Activated CD4-positive, CD25-positive, alpha-beta regulatory T cell treated with anti-CD3 and anti-CD28 coated beads, Interleukin-2, amount 50 U/mL, for 72 hours (primary cell): ENCODE data around the gene ADAMTSL1.

ENCODE experiments used
- DNase-seq: peaks from one replicate; pipeline ENCODE4 v3.0.0; 2021

ADAMTSL1 gene

DNA sequence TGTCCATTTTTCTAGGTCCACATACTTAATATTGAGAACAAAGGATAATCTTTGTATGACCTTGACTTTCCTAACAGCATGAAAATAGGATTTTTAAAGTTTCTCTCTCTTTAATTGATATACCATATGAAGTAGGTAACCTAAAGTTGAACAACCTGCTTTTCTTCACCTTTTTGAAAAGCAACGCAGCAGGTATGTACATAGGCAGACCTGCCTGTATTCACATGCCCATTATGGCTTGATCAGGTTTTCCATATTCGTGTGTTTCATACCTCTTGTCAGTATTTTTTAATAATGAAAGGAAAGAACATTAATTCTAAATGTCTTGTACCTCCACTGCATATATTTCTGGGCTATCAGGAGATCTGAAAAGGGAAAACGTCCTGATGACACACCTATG is 1.5 kb upstream of the ADAMTSL1 start:
- DNase-seq: no peak

DNA sequence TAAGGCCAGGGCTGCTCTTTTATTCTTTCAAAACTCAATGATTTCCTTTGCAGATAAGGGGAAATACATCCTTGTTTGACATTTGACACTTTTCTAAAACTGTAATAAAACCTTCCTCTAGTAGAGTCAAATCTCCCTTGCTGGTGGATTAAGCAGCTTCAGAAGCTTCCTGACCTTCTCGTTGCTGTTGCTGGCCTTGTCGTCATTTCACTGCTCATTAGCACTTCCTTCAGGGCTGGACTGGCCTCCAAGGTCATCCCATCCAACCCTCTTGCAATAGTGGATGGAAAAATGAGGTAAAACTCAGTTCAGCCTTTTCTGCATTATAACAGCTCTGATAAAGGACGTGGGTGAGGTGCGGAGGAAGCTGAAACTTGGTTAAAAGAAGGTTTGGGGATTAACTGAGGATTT is 1.1 kb upstream of the ADAMTSL1 start:
- no peak for DNase-seq

DNA sequence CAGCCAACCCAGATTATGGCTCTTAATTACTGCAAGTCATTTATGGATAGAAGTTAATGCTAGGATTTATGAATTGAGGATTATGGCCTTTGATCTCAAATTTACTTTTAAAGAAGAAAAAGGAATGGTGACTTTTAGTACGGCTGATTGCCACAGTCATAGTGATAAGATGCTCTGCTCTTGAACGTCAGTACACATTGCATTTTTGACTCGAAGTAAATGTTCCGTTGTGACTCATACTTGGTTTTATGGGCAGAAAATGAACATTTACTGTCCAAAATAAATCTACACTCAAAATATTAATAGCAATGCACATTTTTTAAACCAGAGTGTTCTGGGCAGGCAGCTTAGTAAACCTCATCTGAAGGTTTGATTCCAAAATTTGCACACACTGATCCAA is 830 bp downstream of the ADAMTSL1 start:
- DNase-seq: no peak

DNA sequence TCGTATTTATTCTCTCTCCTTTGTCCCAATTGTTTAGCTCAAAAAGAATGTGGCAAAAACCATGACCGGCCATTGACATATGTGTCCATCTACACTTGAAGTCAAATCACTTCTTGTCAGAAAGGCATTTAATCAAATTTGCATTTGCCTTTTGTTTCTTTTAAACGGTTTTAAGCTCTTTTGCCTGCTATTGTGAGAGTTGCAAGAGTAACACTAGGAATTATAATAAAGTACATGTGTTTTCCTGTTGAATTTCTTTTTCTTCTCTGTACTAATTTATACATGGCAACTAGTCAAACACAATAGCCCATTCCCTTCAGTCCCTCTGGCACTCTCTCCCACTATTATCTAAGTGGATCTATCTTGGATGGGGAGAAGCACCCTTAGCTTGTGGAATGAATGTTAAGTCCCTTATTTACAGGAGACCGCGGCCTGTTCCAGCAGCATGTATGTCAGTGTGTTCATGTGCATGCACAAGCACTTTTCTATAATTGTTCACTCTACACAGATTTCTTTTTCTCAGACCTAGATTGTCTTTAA is 3.2 kb downstream of the ADAMTSL1 start:
- no peak for DNase-seq

DNA sequence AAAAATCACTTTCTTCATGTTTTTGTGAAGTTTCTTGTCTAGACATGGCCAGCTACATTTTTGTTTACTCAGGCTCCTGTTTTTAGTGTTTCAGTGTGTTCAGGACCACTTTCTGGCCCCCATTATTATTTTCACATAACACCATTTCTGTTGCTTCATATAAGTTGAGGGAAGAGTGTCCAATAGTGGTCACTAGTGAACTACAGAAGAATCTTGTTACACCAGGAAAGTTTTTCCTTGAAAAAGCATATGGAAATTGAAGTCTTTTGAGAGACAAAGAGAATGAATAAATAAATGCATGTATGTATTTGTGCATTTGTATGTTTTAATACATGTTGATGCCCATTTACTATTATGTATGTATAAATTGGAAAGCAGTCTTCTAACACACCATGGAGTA is 3.8 kb downstream of the ADAMTSL1 start:
- DNase-seq: no peak

DNA sequence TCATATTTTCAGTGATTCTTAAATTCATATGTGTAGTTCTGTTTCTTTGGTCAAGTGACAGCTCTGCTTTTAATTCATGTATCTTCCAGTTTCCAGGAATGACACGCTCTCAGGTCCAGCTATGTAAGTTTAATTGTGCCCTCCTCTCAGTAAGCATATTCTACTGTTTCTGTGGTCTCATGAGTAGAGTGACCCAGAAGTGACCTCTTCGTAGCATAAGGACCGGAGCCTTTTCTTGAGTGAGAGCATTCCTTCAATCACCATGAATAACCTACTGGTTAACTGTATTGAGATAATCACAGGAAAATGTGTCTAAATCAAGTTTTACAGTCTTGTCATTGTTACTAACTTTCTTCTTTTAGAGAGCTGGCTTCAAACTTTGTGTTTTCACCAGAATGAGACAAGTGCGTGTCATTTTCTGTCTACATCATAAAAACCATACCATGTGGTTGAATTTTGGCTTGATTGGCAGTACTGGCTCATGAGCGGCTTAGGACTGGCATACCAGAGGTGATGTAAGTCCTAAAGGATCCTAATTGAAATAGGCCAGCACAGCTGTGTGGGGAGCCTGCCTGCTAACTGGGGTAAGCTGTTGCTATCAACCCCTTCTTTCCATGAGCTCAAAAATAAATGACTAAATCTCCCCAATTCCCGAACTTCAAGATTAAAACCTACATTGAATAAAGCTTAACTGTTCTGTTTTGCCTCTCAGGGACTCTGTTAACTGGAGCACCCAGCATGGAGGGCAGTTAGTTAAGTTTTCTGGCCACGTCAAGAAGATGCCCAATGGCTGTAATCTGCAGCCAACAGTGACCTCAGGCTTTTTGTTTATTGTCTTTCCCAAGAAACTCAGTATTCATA is 4.8 kb downstream of the ADAMTSL1 start:
- no peak for DNase-seq

DNA sequence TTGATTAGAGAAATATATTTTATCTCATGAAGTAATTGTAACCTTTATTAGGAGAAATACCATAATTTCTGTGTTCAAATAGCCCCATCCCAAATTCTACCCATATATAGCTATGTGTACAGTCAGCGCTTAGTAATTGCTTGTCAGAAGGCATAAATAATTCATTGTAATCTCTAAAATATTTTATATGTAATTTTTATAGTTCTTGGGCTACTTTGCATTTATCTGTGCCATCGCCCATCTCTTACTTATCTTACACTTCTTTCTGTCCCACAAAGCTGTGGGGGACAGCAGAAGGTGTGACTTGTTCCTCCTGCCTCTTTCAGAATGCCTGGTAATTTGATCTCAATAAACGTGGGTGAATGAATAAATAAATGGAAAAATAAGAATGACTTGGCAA is 5.5 kb downstream of the ADAMTSL1 start:
- DNase-seq: no peak

DNA sequence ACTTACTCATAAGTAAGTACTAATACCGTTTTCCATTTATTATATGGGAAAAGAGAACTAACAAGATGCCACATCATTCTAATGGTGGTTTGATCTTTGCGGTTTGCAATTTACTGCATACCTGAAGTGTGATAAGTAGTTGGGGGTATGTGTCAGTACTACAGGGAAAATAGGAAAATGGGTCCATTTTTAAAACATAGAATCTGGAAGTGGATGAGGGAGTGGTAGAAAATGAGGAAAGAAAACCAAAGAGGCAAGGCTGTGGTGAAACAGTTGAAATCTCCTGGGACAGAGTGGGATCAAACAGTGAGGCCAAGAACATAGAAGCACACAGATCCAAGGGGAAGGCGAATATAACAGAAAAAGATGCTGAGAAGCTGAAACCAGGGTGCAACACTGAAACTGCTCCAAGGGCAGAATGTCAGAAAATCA is 6.7 kb downstream of the ADAMTSL1 start:
- DNase-seq: no peak

DNA sequence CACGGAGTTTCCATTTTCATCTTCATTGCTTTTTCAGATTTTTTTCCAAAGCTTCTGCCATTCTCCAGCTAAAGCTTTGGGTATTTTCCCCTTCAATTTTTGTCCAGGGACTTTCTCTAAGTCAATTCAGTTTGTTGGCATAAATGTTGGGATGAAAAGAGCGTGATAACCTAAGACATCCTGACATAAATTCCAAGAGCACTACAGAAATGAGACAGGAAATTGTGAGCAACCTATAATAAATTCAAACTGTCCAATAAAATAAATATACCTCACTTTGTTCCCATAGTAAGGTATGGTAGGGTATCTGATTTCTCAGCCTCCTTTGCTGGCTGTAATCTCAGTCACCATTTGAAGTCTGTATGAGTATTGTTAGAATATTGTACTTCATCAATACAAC is 8.4 kb downstream of the ADAMTSL1 start:
- DNase-seq: no peak

DNA sequence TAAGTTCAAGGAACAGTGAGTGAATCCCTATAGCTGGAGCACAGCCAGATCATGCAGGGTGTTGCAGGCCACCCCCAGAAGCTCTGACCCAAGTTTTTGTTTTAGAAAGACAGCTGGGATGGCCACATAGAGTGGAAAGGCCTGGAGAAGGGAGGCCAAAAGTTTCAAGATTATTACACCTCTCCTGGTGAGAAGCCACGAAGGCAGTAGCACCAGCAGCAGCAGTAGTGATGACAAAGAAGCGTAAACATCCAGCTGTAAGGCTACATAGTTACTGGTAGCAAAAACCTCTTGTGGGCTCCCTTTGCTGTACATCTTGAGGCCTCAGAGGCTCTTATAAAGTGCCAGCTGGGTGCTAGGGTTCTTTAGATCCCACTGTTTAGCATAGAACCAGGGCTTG is 11.8 kb downstream of the ADAMTSL1 start:
- DNase-seq: no peak

DNA sequence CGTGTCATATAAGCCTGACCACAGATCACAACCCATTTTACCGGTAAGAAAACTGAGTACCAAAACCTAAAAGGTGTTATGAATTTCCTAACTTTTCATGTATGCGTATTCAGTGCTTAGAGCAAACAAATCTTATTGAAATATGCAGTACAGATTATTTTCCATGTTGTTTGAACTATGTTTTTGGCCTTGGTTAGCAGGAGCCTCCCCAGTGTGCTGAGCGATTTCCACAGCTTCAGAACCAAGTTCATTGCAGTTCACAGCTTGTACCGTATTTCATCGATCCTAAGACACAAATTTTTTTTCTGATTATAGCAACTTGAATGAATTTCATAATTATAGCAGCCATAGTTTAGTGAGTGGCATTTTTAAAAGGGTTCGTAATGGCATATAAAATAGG is 13.7 kb downstream of the ADAMTSL1 start:
- no peak for DNase-seq

DNA sequence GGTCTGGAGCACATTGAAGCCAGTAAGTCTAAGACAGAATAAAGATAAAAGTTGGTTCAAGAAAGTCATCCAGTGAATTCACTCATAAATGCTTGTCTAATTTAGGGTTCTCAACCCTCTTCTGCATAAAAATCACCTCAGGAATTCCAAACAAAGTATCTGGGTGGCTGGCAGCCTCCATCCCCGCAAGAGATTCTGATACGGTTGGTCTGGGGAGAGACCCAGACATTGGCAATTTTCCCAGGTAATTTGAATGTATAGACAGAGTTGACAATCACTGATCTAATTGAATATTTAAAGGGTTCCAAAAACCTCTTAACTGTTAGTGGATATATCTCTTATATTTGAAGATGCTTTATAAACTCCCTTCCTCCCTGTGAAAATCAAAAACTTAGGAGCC is 14.9 kb downstream of the ADAMTSL1 start:
- DNase-seq: no peak

DNA sequence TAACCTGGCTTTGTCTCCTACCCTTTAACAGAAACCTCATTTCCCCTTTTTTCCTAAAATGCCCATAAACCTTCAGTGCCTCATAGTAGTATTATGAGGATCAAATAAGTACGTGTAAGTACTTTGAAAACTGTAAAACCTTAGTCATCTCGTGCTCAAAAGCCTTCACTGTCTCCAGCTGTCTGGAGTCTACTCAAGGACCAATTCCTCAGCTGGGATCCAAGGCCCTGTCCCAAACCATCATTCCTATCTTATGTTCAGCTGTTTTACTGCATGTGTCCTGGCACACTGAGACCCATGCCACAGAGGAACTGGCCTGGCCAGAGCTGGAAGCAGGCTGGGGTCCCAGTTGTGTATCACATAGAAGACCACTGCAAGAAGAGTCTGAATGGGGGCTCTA is 15.9 kb downstream of the ADAMTSL1 start:
- no peak for DNase-seq

DNA sequence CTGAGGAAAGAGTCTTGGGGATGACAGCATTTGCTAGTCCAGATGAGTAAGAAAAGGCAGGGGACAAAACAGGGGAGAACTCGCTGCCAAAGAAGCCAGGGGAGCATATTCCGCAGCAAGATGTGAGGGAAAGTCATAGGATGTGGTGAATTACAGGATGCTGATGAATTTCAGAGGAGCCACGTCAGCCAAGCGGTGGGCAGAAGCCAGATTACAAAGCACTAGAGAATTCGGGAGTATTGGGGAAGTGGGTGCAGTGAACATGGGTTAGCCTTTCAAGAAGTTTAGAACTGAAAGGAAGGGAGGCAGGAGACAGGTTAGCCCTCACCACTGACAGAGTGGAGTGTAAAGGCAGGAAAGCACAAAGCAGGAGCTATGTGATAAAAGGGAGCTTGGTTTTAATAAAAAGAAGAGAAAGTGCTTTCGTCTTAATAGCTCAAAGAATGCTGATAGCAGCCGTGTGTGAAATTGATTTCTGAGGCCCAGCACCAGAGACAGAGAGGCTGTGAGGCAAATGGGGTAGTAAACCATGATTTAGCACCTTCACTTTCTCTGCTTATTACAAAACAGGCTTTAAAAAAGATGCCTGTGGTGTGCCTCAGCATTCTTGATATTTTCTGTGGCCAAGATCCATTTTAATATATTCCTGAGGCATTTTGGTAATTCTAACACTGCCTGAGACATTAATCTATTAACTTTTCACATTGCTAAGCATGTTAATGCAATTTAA is 16.9 kb downstream of the ADAMTSL1 start:
- DNase-seq: no peak

DNA sequence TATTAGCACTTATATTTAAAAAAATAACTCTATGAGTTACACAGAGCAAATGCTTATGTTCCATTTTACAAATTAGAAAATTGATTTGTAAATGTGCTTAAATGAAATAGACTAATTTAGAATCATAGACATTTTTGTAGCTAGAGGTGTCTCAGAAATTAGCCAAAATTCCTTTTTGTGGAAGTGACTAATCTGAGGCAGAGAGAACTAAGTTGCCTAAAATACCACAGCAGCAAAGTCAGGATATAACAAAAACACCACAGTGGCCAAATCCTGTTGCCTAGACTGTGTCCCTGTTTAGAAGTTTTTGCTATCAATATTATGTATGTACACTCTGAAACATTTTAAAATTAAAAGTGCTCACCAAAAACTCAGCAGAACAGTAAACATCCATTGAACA is 18.7 kb downstream of the ADAMTSL1 start:
- no peak for DNase-seq

DNA sequence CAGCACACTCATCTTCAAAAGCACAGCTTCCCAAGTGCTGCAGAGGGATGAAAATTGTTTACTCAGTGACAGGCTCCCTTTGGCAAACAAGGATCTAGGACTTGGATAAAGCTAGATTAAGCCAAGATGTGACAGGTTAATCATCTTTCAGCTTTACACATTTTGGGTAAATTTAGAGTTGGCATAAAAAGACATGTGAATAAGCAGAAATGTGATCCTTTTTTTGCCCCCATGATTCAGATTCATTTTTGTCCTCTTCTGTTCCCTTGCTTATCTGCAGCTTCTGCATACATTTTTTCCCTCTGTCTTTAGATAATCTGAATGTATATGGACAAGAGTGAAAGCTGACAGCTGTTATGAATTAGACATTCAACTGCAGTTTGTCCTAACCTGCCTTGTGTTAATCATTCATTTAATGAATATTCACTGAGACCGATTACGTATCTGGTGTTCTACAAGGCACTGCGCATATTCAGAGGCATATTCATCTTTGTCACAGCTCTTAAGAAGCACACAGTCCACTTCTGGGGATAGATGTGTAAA is 19.6 kb downstream of the ADAMTSL1 start:
- DNase-seq: no peak

DNA sequence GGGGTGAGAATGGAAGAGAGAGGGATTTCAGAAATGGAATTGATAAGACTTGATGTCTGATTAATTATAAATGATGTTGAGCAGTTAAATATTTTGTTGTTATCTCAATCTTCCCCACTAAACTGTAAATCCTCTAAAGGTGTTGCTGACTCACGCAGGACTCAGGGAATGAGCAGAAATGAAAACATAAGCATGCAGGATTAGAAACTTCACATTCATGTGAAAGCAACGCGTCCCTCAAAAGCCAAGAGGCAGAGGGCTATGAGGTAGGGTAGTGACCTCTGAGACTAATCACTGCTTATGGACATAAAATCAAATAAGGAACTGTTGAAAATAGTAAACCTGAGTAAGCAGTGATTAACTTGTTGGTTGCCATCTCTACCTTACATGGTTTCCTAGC is 21.1 kb downstream of the ADAMTSL1 start:
- no peak for DNase-seq

DNA sequence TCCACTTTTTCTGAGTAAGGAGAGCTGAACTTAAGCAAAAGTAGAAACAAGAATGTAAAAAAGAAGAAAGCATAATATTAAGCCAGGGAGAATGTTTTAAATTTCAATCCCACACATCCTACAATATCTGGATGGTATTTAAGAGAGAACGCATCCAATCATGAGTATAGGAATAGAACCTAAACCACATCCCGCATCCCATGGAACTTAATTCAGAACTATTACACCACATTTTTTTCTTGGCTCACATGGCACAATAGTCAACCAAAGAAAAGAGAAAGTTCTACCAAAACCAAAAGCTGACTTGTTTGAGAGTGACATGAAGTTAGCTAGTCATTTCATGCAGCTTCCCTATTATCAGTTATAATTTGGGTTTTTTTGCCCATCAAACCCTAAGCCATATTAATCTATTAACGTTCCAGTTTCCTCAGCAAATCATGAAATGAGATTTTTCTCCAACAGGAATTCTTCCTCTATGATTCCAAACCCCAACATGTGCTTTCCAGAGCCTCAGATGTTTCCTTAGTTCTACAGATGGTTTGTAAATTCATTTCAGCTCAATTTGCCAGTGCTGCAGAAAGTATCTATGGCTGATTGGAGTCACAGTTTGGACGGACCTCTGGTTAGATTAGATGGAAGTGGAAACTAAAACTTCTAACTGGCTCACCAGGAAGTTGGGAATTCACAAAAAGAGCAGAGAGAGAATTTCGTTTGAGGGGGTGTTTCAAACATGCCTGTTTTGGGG is 22.5 kb downstream of the ADAMTSL1 start:
- DNase-seq: no peak

DNA sequence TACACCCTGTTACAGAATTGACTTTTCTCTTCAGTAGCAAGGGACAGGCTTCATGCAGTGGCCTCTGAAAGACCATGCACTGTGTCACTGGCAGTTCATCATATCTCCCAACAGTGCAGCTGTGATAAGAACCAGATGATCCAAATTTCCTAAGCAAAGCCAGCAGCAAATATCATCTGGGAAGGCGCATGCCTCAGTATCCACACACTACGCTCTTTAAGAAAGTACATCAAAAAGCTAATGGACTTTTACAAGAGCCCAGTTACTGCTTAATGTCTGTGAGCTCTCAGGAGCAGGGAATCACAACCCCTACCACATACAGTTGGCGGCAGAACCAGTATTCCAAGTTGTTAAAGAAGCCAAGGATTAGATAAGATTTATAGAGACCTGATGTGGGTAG is 25.1 kb downstream of the ADAMTSL1 start:
- no peak for DNase-seq

DNA sequence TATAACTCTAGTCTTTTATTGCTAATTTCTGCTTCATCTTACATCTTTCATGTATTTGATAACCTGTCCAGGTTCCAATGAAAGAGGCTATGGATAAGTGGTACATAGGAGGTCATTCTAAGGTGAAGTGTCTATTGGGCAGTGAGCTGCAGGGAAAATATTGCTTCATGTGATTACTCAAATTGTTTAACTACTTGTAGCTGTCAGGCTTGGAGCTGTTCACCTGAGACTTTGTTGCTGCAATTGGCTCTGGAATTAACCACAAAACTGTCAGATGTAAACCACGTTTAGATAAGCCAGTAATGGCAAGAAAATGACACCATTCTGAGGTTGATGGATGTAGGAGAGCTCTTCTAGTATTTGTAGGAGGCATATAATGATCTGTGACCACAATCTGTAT is 26.0 kb downstream of the ADAMTSL1 start:
- no peak for DNase-seq

DNA sequence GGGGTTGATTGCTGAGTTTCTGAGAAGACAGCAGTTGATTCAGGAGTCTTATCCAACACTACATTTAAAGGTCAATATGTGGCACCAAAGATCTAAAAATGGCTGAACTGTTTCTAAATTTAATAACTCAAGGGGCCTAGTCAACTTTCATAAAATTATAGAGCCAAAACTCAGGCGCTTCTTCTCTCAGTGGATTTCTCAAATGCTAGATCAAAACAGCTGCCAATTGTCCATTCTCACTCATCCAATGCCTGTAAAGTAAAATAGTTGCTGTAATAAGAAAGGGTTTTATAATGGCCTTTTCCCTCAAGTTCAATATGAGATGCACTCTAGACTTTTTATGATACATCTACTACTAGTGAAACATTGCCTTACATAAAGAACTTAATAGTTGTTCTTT is 26.5 kb downstream of the ADAMTSL1 start:
- no peak for DNase-seq

DNA sequence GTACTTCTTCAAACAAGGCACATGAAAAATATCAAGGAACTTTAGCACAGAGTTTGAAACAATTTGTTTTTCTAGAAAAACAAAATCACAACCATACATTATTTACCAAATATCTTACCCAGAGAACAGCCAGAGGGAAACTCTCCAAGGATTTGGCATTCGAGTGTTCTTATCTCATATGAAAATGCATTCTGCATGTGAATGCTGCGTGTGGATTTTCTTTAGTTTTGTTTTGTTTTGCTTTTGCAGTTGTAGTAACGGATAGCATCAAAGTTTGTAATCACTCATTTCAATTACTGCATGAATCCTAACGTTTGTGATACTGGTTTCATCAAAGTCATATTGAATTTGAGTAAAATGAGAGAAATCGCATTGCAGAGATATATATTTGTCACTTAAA is 28.0 kb downstream of the ADAMTSL1 start:
- no peak for DNase-seq

DNA sequence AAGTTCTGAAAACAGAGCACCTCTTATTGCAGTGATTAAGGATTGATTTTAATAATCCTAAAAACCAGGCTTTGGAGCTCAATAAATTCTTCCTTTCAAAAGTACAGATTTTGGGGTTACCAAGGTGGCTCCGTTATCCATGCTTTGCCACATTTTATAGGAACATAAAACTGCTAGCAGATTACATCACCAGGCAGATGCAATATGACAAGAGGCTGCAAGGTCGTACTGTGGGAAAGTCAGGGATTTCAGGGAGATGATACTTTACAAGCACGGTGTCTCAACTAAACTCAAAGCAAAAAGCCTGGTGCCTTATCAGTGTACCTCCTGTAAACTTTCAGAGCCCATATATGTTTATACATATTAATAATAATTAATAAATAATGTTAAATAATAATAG is 28.6 kb downstream of the ADAMTSL1 start:
- DNase-seq: no peak
